ENCODE results near the gene ST3GAL4. TPM values are rescaled to one million over a fixed set of nuclear protein-coding genes. Genes with fewer than 3 reads are reported as not detected.
"Not testable (repeated sequence)": the region's sequence is repeated elsewhere in the genome, so short reads cannot be mapped to it uniquely, and the experiment has no call there.

Gene ST3GAL4
- total RNA-seq, 1 experiment from 2014 or later, result 45.9 TPM

- no peak for DNase-seq (ENCODE audit: low read depth)
Observed at GRCh38 chr11:126345283-126345682, 10.2 kb upstream of the ST3GAL4 start.

GRCh38 chr11:126345759-126346585, 9.5 kb upstream of the ST3GAL4 start:
- DNase-seq (ENCODE audit: low read depth), result peak; percentile 70

GRCh38 chr11:126346586-126346940, 8.9 kb upstream of the ST3GAL4 start:
- no peak for DNase-seq (ENCODE audit: low read depth)

- not testable (repeated sequence) for DNase-seq (ENCODE audit: low read depth)
Observed at GRCh38 chr11:126346946-126347345, 8.5 kb upstream of the ST3GAL4 start.

- no peak for DNase-seq (ENCODE audit: low read depth)
Observed at GRCh38 chr11:126347751-126348668, 7.5 kb upstream of the ST3GAL4 start.

GRCh38 chr11:126348806-126349582, 6.5 kb upstream of the ST3GAL4 start:
- DNase-seq (ENCODE audit: low read depth), result no peak

GRCh38 chr11:126350836-126351235, 4.7 kb upstream of the ST3GAL4 start:
- DNase-seq (ENCODE audit: low read depth), result no peak

- DNase-seq (ENCODE audit: low read depth), result no peak
Observed at GRCh38 chr11:126352163-126352562, 3.3 kb upstream of the ST3GAL4 start.

- peak; percentile 75 for DNase-seq (ENCODE audit: low read depth)
Observed at GRCh38 chr11:126352934-126353801, 2.3 kb upstream of the ST3GAL4 start.

GRCh38 chr11:126354631-126355323, 709 bp upstream of the ST3GAL4 start:
- DNase-seq (ENCODE audit: low read depth), result no peak

- peak; percentile 37 for DNase-seq (ENCODE audit: low read depth)
Observed at GRCh38 chr11:126355926-126356897, 726 bp downstream of the ST3GAL4 start.

- DNase-seq (ENCODE audit: low read depth), result no peak
Observed at GRCh38 chr11:126357055-126357962, 1.8 kb downstream of the ST3GAL4 start.

GRCh38 chr11:126357969-126358762, 2.7 kb downstream of the ST3GAL4 start:
- no peak for DNase-seq (ENCODE audit: low read depth)

- DNase-seq (ENCODE audit: low read depth), result no peak
Observed at GRCh38 chr11:126358763-126359160, 3.3 kb downstream of the ST3GAL4 start.

GRCh38 chr11:126359431-126360048, 4.1 kb downstream of the ST3GAL4 start:
- DNase-seq (ENCODE audit: low read depth), result no peak

GRCh38 chr11:126360049-126360446, 4.6 kb downstream of the ST3GAL4 start:
- no peak for DNase-seq (ENCODE audit: low read depth)

Measured in HT1080 (cell line).